Kidney (tissue), 22 donors: Measurements from ENCODE around the gene BMX. TPM values are rescaled to one million over a fixed set of nuclear protein-coding genes. Genes with fewer than 3 reads are reported as not detected.

Experiments used
- DNase-seq, 5 donors: peaks; one replicate each; pipeline ENCODE4 v3.0.0-alpha.2; 2013 to 2020
- FAIRE-seq: peaks from 2 replicates; lab custom pipeline; 2012; peaks lifted over from hg19 to GRCh38; lab: Jason Lieb, UNC
- H3K27ac ChIP-seq, 2 donors: one replicate each; pipeline ENCODE4 v1.7.0; 2013; ENCODE audit warnings: low read depth in 2 of 2, low read length in 2 of 2, inconsistent platforms in 1 of 2
- H3K27me3 ChIP-seq: one replicate; pipeline ENCODE4 v1.7.1; 2013; ENCODE audit warnings: low read length, inconsistent platforms; ENCODE audit not compliant: control insufficient read depth, insufficient read depth
- H3K36me3 ChIP-seq, 3 donors: one replicate each; pipeline versions ENCODE4 v1.7.0 to v1.7.1; 2013; ENCODE audit warnings: low read length in 3 of 3, control low read depth in 1 of 3, inconsistent platforms in 1 of 3; ENCODE audit not compliant: insufficient read depth in 3 of 3, control insufficient read depth in 2 of 3
- H3K4me1 ChIP-seq, 3 donors: one replicate each; pipeline versions ENCODE4 v1.7.0 to v1.7.1; 2013; ENCODE audit warnings: low read length in 3 of 3, inconsistent platforms in 1 of 3, low read depth in 1 of 3; ENCODE audit not compliant: control insufficient read depth in 2 of 3, insufficient read depth in 2 of 3
- H3K4me3 ChIP-seq, 3 donors: one replicate each; pipeline versions ENCODE4 v1.7.0 to v1.8.1; 2013; ENCODE audit warnings: low read length in 3 of 3, control low read depth in 1 of 3, inconsistent platforms in 1 of 3
- H3K9ac ChIP-seq, 3 donors: one replicate each; pipeline versions ENCODE4 v1.7.0 to v1.7.1; 2013; ENCODE audit warnings: low read length in 3 of 3, control low read depth in 1 of 3, inconsistent platforms in 1 of 3
- H3K9me3 ChIP-seq, 3 donors: one replicate each; pipeline versions ENCODE4 v1.7.0 to v1.7.1; 2013; ENCODE audit warnings: low read length in 3 of 3, control low read depth in 1 of 3, inconsistent platforms in 1 of 3; ENCODE audit not compliant: control insufficient read depth in 2 of 3, insufficient read depth in 1 of 3
- CTCF ChIP-seq: IDR thresholded peaks from 3 replicates; pipeline ENCODE4 v1.5.1; 2012; ENCODE audit warnings: mild to moderate bottlenecking, moderate library complexity, borderline replicate concordance; ENCODE audit not compliant: insufficient read depth; ENCODE audit errors: extremely low read depth
- intact Hi-C: fragments of 100-400 bp; cut with DNase I; formaldehyde crosslinking; loops from one replicate; pipeline ENCODE4 v1.11.1; 2022
- long read RNA-seq, 10 donors: library from polyadenylated mRNA in 1 of 10; unstranded in 1 of 10; transcript quantifications; one replicate each; pipeline ENCODE4 v2.0.0 and lab custom pipeline, GENCODE V29; 2021 to 2026
- polyA plus RNA-seq: library from polyadenylated mRNA; stranded (reverse); fragments of 350-450 nt; fragmentation: Illumina TruSeq; extraction: RNeasy Lipid Tissue Mini Kit (QIAGEN cat#74804); gene quantifications from one replicate; pipeline ENCODE4 v1.2.3, GENCODE V29; 2014; ENCODE audit warnings: low read depth, low replicate concordance; ENCODE audit not compliant: insufficient read depth
- total RNA-seq: library from RNA; stranded (reverse); fragmentation: NEBNext Ultra II Directional; extraction: Animal tissue kit (Norgen Biotek cat#: 25700); gene quantifications from one replicate; pipeline ENCODE4 v1.2.1, GENCODE V29; 2021
- donor health status: control.
- donor health status: control.
- donor health status: control.
- donor health status: control.
- donor health status: control.
- donor health status: DM: yes; HTN: yes; CAD: no.
- donor health status: Normal renal cell carcinoma (clear cell type).

Gene BMX
- 1.4 TPM for total RNA-seq
- not detected for polyA plus RNA-seq
- long read RNA-seq, donor 1 = 0 reads
- long read RNA-seq, donor 2, partial matches to known transcripts = 0 of 8 reads
- long read RNA-seq, donor 2, other reads (novel, unspliced or antisense) = 8 of 8 reads
- long read RNA-seq, donor 3 = 0 reads
- long read RNA-seq, donor 4 = 0 reads
- long read RNA-seq, donor 5 = 0 reads
- long read RNA-seq, donor 6, partial matches to known transcripts = 12 of 49 reads
- long read RNA-seq, donor 6, other reads (novel, unspliced or antisense) = 37 of 49 reads
- long read RNA-seq, donor 7, partial matches to known transcripts = 2 of 3 reads
- long read RNA-seq, donor 7, other reads (novel, unspliced or antisense) = 0 of 3 reads
- long read RNA-seq, donor 8 = 0 reads
- long read RNA-seq, donor 9 = 0 reads
- long read RNA-seq, donor 10 = 0 reads

GRCh38 chrX:15500497-15500966, at the start of gene BMX:
Gene BMX (plus strand): TSS chrX:15500807. CDS start chrX:15508354, 7,547 bp downstream.
- FAIRE-seq = no peak
- Histone ChIP-seq H3K27ac (no peak within 1 kb of the TSS), H3K4me1 (no peaks in the 10 kb centered on the region), H3K27me3 (peaks cover 9% of the 10 kb centered on the region), H3K9ac (no peak within 1 kb of the TSS), H3K9me3 (no peaks in the 10 kb centered on the region), H3K4me3 (no peak within 1 kb of the TSS), H3K36me3 (no peaks in the 10 kb centered on the region)
- intact Hi-C loops = no loop called here
- TF ChIP-seq CTCF = no peak
- peak in 2 of 5 donors; percentile 2 to 56 for DNase-seq

DNA sequence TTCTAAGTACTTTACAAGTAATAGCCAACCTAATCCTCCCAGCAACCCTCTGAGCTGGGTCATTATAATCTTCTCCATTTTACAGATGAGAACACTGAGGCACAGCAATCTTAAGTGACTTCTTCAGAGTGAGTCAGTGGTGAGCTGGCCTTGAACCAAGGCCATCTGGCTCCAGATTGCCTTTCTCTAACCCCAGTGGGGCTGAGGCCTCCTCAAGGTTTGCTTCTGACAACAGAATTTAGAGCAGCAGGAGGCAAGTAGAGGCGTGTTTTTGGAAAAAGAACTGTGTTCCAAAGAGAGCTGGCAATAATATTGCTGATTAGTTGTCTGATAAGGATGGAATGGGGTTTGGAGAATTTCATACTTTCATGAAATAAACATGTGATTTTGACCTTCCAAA, 48.7 kb upstream of the BMX start:
- Histone ChIP-seq H3K27me3 (peaks cover 12% of the 10 kb centered on the region), H3K9me3 (no peaks in the 10 kb centered on the region), H3K4me3 (no peak overlapping the region), H3K36me3 (no peaks in the 10 kb centered on the region), H3K9ac (no peak overlapping the region), H3K27ac (no peak overlapping the region), H3K4me1 (no peaks in the 10 kb centered on the region)
- FAIRE-seq = no peak
- TF ChIP-seq CTCF = no peak
- DNase-seq = no peak
- intact Hi-C loops = no loop called here

DNA sequence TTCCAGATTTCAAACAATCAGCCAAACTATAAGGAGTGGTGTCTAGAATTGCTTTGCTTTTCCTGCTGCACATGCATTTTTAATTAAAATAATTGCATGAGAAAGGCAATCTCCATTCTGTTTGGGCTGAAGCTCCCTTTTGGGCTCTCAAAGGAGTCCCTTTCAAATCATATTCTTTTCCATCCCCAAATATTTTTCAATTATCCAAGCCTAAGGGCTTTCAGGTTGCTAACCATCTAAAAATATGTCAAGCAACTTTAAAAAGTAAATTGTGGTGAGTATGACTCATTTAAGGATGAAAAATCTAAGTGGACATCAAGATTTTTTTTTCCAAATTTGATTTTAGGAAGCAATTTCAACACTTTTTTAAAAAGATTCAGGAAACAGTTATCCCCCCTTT, 35.9 kb upstream of the BMX start:
- Histone ChIP-seq H3K36me3 (no peaks in the 10 kb centered on the region), H3K9me3 (no peaks in the 10 kb centered on the region), H3K4me1 (no peaks in the 10 kb centered on the region), H3K27me3 (peaks cover 8% of the 10 kb centered on the region), H3K27ac (no peak overlapping the region), H3K4me3 (no peak overlapping the region), H3K9ac (no peak overlapping the region)
- DNase-seq (no peak), FAIRE-seq (no peak)
- TF ChIP-seq CTCF = no peak
- intact Hi-C loops = no loop called here
